Suppressor macrophage (primary cell): ENCODE data around the gene FOXP1.

Experiments
- DNase-seq, 4 experiments: peaks; one replicate each; pipeline ENCODE4 v3.0.0-alpha.2; 2020 to 2022

Gene FOXP1

DNA sequence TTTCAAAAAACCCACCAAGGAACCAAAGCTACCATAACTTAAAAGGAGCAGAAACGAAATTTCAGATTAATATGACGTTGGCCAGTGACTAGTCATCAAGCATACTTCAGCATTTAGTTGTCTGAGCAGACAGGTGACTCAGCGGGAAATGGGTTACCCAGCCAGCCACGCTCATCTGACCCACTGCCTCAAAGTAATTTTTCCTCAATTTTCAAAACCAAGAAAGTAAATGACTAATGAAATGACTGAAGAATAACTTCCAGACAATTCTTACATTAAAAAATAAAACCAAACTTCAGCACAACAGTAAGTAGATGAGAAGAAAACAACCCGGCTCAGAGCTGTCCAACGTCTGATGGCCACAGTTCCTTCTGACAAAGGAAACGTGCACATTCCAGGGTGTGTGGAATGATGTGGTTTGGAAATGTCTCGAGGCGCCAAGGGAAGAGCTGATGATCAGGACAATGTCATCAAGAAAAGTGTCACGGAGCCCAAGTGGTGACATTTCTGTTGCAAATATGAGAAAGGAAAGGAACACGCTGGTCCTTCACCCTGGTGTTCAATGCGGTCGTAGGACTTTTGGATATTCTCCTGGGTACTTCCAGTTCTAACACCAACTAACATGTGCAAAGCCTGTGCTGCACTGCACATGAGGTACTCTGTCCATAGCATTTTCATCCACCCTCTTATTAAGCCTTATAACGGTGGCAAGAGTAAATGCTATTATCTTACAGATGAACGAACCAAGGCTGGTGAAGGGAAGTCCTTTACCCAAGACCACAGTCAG, 79.1 kb downstream of the FOXP1 start:
- DNase-seq, result peak; percentile 46 to 72 (median 57)

DNA sequence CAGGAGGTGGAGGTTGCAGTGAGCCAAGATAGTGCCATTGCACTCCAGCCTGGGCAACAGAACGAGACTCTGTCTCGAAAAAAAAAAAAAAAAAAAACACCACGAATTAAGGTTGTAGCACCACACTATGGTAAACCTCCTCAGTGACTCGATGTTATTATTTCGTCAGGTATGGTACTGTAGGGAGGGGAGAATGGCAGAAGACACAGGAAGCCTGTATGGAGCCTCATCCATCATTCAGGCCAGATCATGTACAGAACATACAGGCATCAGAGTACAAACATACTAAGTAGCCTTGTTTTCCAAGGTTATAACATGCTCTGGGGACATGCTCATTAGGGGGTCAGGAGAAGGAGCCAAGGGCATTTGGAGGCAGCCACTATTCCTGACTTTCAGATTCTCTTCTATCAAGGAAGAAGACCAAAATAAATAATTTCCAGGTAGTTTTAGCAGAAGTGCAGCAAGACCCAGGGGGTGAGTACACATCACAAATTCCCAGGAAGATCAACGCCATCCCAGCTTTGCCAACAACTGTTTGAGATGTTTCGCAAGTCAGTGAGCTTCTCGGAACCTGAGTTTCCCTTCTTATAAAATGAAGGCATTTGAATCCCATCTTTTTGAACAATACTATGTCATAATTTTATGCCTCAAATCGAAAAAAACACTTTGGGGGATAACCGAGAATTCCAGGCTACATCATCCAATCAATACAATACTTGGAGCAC, 79.8 kb downstream of the FOXP1 start:
- DNase-seq, result no peak

DNA sequence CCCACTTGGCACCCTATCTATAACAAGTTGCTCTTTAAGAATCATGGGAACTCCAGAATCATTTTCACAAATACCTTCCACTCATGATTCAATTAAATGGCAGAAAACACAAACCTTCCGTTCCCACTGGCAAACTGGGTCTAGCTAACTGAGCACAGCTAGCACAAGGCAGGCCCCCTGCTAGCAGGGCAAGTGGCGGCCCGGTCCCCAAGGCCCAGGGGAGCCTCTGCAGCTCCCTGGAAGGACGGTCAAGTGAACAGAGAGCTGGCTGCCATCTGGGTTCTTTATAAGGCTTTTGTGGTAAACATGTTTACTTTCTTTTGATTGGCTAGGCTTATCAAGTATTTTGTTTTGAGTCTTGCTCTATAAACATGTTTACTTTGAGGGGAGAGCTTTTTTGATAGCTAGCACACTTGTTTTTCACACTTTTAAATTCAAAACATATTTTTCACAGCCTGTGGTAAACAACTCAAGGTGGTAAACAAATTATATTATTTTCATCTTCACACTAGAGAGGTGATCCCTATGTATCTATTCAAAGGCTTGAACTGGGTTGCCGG, 81.4 kb downstream of the FOXP1 start:
- no peak for DNase-seq

DNA sequence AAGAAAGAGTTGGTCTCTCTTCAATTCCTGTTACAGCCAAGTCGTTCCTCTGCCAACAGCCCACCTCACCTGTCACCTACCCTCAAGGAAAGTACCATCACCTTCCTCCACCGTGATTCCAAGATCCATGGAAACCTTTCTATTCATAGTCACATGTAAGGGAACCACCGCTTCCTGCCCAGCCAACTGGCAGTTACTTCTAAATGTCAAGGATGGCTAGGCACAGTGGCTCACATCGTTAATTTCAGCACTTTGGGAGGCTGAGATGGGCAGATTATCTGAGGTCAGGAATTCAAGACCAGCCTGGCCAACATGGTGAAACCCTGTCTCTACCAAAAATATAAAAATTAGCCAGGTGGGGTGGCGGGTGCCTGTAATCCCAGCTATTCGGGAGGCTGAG, 82.8 kb downstream of the FOXP1 start:
- no peak for DNase-seq

DNA sequence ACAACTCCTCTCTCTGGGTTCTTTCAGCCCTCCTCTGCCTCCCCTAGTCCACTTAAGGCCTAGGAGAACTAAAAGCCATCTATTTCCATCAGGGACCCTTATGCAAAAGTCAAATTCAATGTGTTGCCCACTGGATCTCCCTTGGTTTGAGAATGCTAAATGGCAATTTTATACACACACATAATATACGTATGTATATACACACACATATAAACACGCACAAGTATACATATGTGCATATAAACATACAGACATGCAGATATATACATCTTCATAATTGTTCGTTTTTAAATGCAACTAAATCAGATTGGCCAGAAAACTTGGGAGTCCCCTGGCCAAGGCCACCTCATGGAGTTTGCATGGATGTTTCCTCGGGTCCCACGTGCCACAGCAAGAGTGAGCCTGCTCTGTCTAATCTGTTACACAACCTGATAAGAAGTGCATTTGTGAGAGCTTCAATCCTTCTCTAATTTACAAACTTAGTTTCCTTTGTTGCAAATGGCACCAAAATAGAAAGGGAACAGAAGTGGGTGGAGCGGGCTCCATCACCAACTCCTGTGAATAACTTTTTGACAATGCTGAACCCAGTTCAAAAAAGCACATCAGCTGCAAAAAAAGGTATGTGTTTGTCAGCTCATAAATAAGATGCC, 84.2 kb downstream of the FOXP1 start:
- DNase-seq, result no peak

DNA sequence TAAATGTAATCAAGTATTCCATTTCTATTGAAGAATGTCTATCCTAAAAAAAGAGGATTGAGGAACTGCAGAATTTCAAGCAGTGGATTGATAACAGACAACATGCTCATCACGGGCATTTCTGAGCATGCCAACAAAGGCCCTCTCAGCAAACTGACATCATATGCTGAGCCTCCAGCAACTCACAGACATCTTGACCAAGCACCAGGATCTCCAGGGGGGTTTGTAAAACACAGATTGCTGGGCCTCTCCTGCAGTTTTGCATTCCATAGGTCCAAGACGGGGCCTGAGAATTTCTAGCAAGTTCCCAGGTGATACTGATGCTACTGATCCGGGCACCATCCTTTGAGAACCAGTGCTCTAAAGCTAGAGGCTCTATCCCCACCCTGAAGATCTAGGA, 85.0 kb downstream of the FOXP1 start:
- DNase-seq, result no peak

DNA sequence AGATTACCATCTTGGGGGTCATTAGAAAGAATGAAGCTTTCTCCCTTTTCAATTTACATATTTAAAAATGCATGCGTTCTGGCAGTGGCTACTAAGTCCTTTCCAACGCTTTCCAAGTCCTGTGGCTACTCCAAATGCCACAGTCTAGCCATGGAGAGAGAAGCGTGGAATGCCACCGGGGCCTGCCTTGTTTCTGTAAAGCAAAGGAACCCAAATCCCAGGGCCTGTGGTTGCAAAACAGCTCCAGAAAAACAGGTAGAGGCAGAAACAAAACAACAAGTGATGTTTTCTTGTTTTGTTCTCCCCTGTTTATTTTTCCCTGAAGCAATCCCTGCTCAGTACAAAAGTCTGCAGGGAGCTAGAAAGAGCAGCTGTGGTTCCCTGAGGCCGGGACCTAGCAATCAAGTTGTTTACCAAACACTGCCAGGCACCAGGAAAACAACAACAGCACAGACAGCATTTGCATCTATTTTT, 85.5 kb downstream of the FOXP1 start:
- no peak for DNase-seq

DNA sequence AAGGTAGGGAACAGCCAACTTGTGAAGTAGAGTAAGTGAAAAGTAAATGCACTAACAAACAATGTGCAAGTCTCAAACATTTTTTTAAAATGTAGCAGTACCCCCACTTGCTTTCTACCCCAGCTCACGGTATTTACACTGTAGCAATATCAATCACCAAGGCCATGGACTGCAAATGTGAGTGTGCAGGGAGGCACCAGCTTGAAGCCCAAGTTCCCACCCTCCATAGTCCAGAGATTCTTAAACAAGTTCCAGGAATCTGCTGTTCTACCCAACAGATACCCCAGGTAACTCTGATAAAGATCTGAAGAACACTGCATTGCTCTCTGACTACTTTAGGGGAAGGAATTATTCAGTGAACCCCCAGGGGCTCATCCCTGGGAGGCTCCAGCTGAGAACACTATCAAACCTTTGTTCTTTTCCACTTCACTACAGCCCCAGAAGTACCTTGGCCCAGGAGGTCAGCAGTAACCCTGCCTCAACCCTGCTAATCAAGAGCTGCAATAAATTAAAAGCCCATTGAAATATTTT, 86.1 kb downstream of the FOXP1 start:
- no peak for DNase-seq

DNA sequence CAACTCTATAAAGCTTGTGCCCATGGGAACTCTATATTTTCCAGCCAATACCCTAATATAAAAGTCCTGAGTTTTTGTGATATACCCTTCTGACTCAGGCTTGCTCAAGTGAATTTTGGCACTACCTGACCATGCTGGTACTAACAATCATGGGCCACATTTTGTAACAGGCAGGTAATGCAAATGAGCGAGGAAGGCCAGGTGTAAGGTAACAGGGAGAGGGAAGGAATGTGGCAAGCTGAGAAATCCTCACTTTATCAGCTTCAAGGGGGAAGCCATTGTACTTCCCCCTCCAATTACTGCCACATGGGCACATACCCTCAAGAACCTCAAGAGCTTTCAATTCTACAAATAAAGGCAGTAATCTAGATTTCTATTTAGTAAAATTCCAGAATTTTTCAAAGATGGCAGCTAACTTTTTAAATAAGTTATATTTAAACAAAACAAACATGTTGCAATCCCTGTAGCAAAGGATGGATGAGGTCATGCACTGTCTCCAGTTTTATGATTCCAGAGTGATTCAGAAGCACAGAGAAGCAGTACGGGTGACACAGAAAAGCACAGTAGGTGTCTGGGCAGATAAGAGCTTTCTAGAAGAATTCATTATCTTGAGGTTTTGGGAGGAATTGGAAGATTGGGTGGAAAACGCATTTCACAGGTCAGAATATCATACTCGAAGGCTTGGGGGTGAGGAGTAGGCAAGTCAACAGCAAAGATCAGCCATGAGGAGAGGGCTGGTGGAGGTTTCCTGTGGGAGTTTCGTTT, 87.6 kb downstream of the FOXP1 start:
- DNase-seq, result peak; percentile 51 to 81 (median 66)

DNA sequence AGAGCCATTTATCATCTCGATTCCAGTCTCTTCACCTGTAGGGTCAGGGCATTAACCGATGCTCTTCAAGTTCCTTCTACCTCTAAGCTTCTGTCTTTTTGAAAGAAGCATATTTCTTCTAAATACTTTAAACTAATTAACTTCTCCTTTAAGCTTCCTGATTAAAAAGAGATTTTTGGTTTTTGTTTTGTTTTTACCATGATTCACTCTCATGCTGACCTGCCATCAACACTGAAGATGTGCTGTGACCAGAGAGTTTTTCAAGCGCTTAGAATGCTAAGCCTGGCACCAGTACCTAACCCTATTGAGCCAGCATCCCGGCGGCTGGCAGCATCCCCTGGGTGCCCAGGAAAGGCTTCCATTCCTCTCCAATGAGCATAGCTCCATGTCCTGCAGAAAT, 89.3 kb downstream of the FOXP1 start:
- DNase-seq, result peak in 2 of 4 experiments; percentile 35 to 36

DNA sequence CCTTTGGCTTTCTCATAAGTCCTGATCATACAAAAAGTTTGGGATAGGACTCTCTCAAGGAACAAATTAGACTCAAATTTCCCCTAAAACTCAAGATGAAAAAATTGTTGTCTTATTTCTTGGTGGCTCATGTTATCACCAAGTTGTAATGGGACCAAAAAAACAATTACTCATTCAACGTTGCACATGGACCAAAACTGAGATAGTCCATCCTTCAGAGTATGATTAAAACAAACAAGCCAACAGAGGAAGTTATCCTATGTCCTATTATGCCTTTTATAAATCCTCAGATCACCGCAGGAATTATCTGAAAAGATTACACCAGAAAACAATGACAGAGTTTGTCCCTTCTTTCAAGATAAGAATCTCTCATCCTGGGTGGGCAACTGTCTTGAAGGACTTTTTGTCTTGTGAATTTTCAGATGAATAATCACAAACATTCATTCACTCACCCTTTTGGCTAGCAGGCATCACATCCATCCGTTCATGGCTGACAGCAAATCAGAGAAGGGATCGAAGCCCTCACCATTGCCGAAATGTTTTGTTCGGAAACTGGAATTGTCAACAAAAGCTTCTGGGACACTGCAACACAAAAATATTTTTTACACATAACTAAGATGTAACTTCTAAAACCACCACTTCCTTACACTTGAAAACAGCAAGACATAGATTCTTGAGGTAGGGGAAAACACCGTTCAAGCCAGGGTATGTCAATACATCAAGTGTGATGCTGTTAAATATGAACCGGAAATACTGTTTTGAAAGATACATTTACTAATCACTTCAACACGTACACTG, 90.4 kb downstream of the FOXP1 start:
- DNase-seq, result no peak

DNA sequence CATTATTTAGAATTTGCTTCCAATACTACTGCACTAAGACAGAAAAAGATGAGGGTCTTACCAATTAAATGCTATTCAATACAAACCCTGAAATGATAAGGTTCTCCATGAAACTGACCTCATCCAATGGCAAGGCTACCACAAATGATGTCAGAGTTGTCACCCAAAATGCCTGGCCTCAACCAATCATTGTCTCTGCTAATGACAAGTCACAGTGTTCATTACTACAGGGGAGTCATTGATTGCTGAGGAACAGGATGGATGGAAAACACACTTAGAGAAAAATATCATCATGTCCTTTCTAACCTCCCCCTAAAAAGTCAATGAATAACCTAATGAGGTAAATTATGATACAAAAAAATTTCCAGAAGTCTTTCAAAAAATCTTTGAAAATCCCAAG, 91.0 kb downstream of the FOXP1 start:
- no peak for DNase-seq

DNA sequence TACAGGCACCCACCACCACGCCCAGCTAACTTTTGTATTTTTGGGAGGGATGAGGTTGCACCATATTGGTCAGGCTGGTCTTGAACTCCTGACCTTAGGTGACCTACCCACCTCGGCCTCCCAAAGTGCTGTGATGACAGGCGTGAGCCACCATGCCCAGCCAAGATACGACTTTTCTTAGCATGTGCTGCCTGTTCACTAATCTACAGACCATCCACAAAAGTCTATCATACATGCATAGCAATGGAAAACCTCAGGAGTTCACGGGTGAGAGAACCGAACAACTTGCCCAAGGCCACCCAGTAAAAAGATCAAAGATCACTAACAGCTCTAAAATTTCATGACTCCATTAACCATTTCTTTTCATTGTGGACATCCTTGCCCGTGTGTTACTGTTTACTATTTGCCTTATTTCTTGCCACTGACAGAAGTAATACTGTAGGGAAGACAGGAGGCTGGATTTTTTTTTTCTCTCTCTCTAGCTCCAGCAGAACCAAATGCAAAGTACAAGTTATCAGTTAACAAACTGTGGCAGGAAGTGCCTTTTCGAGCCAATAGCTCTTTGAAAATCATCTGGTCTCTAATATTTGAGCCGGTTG, 92.3 kb downstream of the FOXP1 start:
- no peak for DNase-seq

DNA sequence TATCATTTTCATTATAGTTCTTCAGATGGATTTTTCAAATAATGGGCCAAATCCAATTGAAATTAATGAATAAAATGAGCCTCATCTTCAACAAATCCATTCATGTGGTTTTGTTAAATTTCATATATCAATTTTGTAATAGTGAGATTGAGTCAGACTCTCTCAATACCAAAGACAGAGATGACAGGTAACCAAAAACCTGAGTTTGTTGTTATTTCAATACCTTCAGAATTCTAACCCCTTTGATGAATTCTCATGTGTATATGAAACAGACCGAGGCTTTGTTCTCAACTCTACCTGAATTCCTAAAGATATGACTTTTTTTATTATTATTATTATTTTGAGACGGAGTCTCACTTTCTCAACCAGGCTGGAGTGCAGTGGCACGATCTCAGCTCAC, 92.8 kb downstream of the FOXP1 start:
- no peak for DNase-seq

DNA sequence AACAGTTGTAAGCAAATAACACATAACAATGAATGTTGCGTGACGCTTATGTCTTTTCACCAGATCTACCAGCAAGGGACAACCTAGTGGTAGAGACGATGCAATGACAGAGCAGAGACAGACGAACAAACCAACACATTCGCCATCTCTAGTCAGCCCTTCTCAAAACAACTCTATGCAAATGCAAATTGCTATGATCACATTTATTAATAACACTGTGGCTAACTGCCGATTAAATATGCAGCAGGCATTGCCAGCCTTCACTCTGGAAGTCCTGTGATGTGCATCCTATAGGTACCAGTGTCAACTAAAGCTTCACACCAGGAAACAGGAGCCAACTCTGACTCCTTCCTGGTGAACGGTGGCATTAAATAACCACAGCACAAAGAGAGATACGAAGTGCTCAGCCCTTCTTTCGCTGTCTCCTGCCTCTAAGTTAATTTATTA, 94.2 kb downstream of the FOXP1 start:
- DNase-seq, result no peak

DNA sequence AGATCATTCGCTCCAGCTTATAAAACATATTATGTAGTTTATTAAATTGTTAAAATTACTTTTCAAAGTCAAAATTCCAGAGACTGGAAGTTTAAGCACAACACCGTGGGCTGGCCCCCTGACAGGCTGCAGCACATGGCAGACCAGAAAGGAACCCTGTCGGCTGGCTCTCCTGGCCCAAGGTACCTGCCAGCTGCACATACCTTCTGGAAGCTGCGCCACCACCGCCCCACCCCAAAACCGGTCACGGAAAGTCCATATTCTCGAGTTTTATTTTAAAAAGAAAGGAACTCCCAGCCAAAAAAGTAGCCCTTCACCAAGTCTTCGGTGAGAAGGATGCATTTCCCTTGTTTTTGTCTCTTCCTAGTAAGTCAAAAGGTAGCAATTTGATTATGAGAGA, 94.6 kb downstream of the FOXP1 start:
- DNase-seq, result no peak

DNA sequence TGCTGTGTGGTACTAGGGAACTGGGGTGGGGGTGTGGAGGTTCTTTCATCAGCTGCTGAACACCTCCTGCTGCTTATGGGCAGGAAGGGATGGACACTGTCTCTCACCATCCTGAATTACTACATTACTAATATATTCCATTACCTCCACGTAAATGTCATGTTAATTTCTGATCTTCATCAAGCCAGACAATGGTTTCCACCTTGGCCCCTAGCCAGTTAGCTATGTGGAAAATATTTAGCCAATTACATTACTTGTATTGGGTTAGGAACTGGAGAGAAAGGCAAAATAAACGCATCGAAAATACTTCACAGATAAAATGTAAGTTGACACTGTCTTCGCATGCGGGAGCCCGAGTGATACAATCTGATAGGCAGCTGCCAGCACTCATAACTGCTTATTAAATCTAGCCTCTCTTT, 95.1 kb downstream of the FOXP1 start:
- no peak for DNase-seq

DNA sequence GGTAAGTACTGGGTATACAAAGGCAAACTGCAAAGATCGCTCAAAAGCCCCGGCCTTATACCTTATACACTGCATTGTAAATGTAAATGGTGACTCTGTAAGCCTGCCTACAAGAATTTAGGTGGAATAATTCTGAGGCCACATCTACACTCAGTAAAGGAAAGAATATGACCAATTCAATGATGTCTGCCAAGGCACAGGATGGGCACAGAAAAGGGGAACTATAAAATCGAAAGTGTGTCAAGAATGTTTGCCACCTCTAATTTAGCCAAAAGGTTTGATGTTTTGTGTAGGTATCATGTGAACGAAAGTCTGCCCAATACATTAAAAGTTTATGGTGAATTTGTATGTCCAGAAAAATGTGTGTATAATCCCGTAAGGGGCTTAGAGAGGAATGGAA, 96.1 kb downstream of the FOXP1 start:
- peak in 2 of 4 experiments; percentile 24 to 26 for DNase-seq

DNA sequence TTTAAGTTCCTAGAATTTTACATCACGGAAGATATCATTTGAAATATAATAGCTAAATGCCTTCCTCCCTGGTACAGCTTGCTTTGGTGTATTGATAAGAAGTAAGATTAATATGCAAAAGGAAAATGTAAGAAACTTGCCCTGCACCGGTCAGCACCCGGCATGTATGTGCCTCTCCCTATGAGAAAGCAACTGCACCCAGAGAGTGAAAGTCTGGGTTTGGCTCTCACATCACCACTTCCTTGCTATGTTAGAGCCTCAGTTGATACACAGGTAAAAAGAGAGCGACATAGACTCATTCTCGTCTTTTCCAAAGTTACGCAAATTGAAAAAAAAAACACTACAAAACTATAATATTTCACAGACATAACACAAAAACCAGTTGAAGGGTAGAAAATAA, 96.7 kb downstream of the FOXP1 start:
- DNase-seq, result no peak

DNA sequence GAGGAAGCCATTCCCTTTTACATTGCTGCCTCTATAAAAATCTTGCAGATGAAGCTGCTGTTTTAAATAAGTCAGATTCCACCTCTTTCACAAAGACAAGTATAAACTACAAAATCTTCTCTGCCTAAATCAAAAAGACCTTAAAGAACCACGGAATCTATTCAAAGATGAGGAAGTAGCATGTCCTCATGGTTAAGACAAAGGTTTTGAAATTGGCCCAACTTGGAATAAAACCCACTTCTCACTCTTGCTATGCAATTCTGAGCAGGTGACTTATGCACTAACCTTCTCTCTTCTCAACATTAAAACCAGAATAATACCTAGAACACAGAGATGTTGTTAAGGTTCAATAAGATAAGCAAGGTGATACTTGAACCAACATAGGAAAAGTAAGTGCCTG, 97.6 kb downstream of the FOXP1 start:
- DNase-seq, result peak in 2 of 4 experiments; percentile 50 to 53

DNA sequence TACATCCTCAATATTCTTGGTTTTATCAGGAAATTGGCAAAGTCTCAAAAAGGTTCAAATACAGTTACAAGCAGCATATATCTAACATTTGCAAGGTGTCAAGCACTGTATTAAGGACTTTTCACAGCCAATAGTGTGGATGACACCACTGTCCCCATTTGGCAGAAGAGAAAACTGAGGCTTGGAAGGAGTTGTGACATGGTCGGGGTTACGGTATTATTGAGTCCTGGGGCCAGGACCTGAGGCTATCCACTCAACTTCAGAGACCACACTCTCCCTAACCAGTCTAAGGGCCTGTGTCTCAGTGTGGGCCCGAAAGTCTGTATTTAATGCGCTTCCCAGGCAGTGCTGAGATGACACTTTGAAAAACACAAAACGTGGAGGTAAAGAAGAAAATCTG, 99.1 kb downstream of the FOXP1 start:
- no peak for DNase-seq
